ENCODE measurements around the gene KIF3A. TPM values are rescaled to one million over a fixed set of nuclear protein-coding genes. Genes with fewer than 3 reads are reported as not detected.
A peak's percentile ranks its signal among the peaks of the same experiment; 100 is the strongest.

The KIF3A gene
- total RNA-seq, 1 donor, result 12.7 TPM

- Histone ChIP-seq H2AFZ (ENCODE audit: low read length) (peak within 1 kb of the TSS; percentile 83), H3K27me3 (ENCODE audit: insufficient read depth, low read length) (no peaks in the 10 kb centered on the region), H3K9me3 (ENCODE audit: low read depth, low read length) (no peaks in the 10 kb centered on the region), H3K4me1 (ENCODE audit: insufficient read depth, low read length) (peaks cover 35% of the 10 kb centered on the region), H3K79me2 (ENCODE audit: insufficient read depth, low read length) (no peaks in the 10 kb centered on the region), H3K4me3 (ENCODE audit: insufficient read depth, low read length) (peak within 1 kb of the TSS; percentile 69), H4K20me1 (ENCODE audit: insufficient read depth, low read length) (no peaks in the 10 kb centered on the region), H3K36me3 (ENCODE audit: insufficient read depth, low read length) (no peaks in the 10 kb centered on the region), H3K27ac (ENCODE audit: low read depth, low read length) (peak within 1 kb of the TSS; percentile 90), H3K4me2 (ENCODE audit: insufficient read depth, low read length) (peak within 1 kb of the TSS; percentile 86)
- no peak for DNase-seq (ENCODE audit: insufficient read length, low spot score, missing footprints)
- TF ChIP-seq CTCF (IDR thresholded peaks at IDR 0.05; ENCODE audit: extremely low read depth, low read depth, low read length), result no peak
These were observed 63.3 kb downstream of the KIF3A start, which contains the start of gene IL4 for GRCh38 chr5:132673939-132674630. Gene IL4, plus strand, starts transcription at chr5:132673989. Its CDS starts 62 bp downstream, at chr5:132674051.

- DNase-seq (ENCODE audit: insufficient read length, low spot score, missing footprints), result no peak
- no peak overlapping the region for H2AFZ ChIP-seq (ENCODE audit: low read length)
- no peaks in the 10 kb centered on the region for H3K79me2 ChIP-seq (ENCODE audit: insufficient read depth, low read length)
- H3K4me1 ChIP-seq (ENCODE audit: insufficient read depth, low read length), result peaks cover 35% of the 10 kb centered on the region
- TF ChIP-seq CTCF (IDR thresholded peaks at IDR 0.05; ENCODE audit: extremely low read depth, low read depth, low read length), result no peak
- no peaks in the 10 kb centered on the region for H3K36me3 ChIP-seq (ENCODE audit: insufficient read depth, low read length)
- no peaks in the 10 kb centered on the region for H4K20me1 ChIP-seq (ENCODE audit: insufficient read depth, low read length)
- no peak overlapping the region for H3K4me3 ChIP-seq (ENCODE audit: insufficient read depth, low read length)
- no peak overlapping the region for H3K4me2 ChIP-seq (ENCODE audit: insufficient read depth, low read length)
- H3K27me3 ChIP-seq (ENCODE audit: insufficient read depth, low read length), result no peaks in the 10 kb centered on the region
- no peak overlapping the region for H3K27ac ChIP-seq (ENCODE audit: low read depth, low read length)
- H3K9me3 ChIP-seq (ENCODE audit: low read depth, low read length), result no peaks in the 10 kb centered on the region
These were observed 63.9 kb downstream of the KIF3A start for GRCh38 chr5:132673488-132673887.

- H3K27ac ChIP-seq (ENCODE audit: low read depth, low read length), result no peak overlapping the region
- H3K79me2 ChIP-seq (ENCODE audit: insufficient read depth, low read length), result no peaks in the 10 kb centered on the region
- H3K27me3 ChIP-seq (ENCODE audit: insufficient read depth, low read length), result no peaks in the 10 kb centered on the region
- no peak for TF ChIP-seq CTCF (IDR thresholded peaks at IDR 0.05; ENCODE audit: extremely low read depth, low read depth, low read length)
- H3K4me3 ChIP-seq (ENCODE audit: insufficient read depth, low read length), result no peak overlapping the region
- H4K20me1 ChIP-seq (ENCODE audit: insufficient read depth, low read length), result no peaks in the 10 kb centered on the region
- peak; percentile 29 for DNase-seq (ENCODE audit: insufficient read length, low spot score, missing footprints)
- H3K36me3 ChIP-seq (ENCODE audit: insufficient read depth, low read length), result no peaks in the 10 kb centered on the region
- peaks cover 19% of the 10 kb centered on the region for H3K4me1 ChIP-seq (ENCODE audit: insufficient read depth, low read length)
- H2AFZ ChIP-seq (ENCODE audit: low read length), result no peak overlapping the region
- H3K9me3 ChIP-seq (ENCODE audit: low read depth, low read length), result no peaks in the 10 kb centered on the region
- H3K4me2 ChIP-seq (ENCODE audit: insufficient read depth, low read length), result no peak overlapping the region
These were observed 66.3 kb downstream of the KIF3A start for GRCh38 chr5:132671000-132671399.

- no peak overlapping the region for H3K4me3 ChIP-seq (ENCODE audit: insufficient read depth, low read length)
- H3K27ac ChIP-seq (ENCODE audit: low read depth, low read length), result no peak overlapping the region
- H3K36me3 ChIP-seq (ENCODE audit: insufficient read depth, low read length), result no peaks in the 10 kb centered on the region
- H3K9me3 ChIP-seq (ENCODE audit: low read depth, low read length), result no peaks in the 10 kb centered on the region
- no peaks in the 10 kb centered on the region for H4K20me1 ChIP-seq (ENCODE audit: insufficient read depth, low read length)
- peaks cover 15% of the 10 kb centered on the region for H3K4me1 ChIP-seq (ENCODE audit: insufficient read depth, low read length)
- TF ChIP-seq CTCF (IDR thresholded peaks at IDR 0.05; ENCODE audit: extremely low read depth, low read depth, low read length), result no peak
- H3K27me3 ChIP-seq (ENCODE audit: insufficient read depth, low read length), result no peaks in the 10 kb centered on the region
- DNase-seq (ENCODE audit: insufficient read length, low spot score, missing footprints), result no peak
- no peak overlapping the region for H2AFZ ChIP-seq (ENCODE audit: low read length)
- no peak overlapping the region for H3K4me2 ChIP-seq (ENCODE audit: insufficient read depth, low read length)
- H3K79me2 ChIP-seq (ENCODE audit: insufficient read depth, low read length), result no peaks in the 10 kb centered on the region
These were observed 67.1 kb downstream of the KIF3A start for GRCh38 chr5:132669966-132670882.

All from osteoblast (primary cell).